Spleen (tissue), 11 donors: ENCODE data around the gene RAD51B. TPM values are rescaled to one million over a fixed set of nuclear protein-coding genes. Genes with fewer than 3 reads are reported as not detected.

Experiments
- DNase-seq: peaks from one replicate; pipeline ENCODE4 v3.0.0-alpha.2; 2020
- H3K27ac ChIP-seq, 8 donors: fragments of 200-600 bp; sonication (generic) in 7 of 8; 1 replicate in 4 of 8; 2 replicates in 4 of 8; pipeline versions ENCODE4 v1.5.0 to v1.8.0; 2016 to 2021; ENCODE audit warnings: inconsistent platforms in 4 of 8, mild to moderate bottlenecking in 4 of 8, moderate library complexity in 1 of 8
- H3K27me3 ChIP-seq, 7 donors: fragments of 200-600 bp; sonication (generic) in 6 of 7; replicated peaks in 1 of 7; 1 replicate in 4 of 7; 2 replicates in 3 of 7; pipeline versions ENCODE4 v1.5.0 to v1.8.0; 2016 to 2021; ENCODE audit warnings: inconsistent platforms in 3 of 7, mild to moderate bottlenecking in 1 of 7
- H3K36me3 ChIP-seq, 6 donors: fragments of 200-600 bp; sonication (generic) in 5 of 6; 1 replicate in 4 of 6; 2 replicates in 2 of 6; pipeline versions ENCODE4 v1.5.0 to v1.8.0; 2016 to 2021; ENCODE audit warnings: inconsistent platforms in 2 of 6
- H3K4me1 ChIP-seq, 6 donors: fragments of 200-600 bp; sonication (generic) in 5 of 6; 1 replicate in 3 of 6; 2 replicates in 3 of 6; pipeline versions ENCODE4 v1.5.0 to v1.8.0; 2016 to 2021; ENCODE audit warnings: inconsistent platforms in 3 of 6
- H3K4me3 ChIP-seq, 8 donors: fragments of 200-600 bp; sonication (generic) in 7 of 8; 1 replicate in 4 of 8; 2 replicates in 4 of 8; pipeline versions ENCODE4 v1.5.0 to v1.8.0; 2016 to 2021; ENCODE audit warnings: inconsistent platforms in 4 of 8, mild to moderate bottlenecking in 4 of 8, moderate library complexity in 2 of 8
- H3K9me3 ChIP-seq, 8 donors: fragments of 200-600 bp; sonication (generic) in 7 of 8; 1 replicate in 4 of 8; 2 replicates in 4 of 8; pipeline versions ENCODE4 v1.5.0 to v1.8.0; 2016 to 2021; ENCODE audit warnings: inconsistent platforms in 4 of 8
- CTCF ChIP-seq, 11 experiments: fragments of 200-600 bp in 7 of 11; fragments of 450-650 bp in 4 of 11; sonication (generic) in 4 of 11; IDR thresholded peaks in 8 of 11; conservative IDR thresholded peaks in 3 of 11; 1 replicate in 7 of 11; 2 replicates in 4 of 11; pipeline versions ENCODE4 v1.4.0 to v1.8.0; 2016 to 2021; ENCODE audit warnings: antibody characterized with exemption in 11 of 11, inconsistent platforms in 4 of 11, mild to moderate bottlenecking in 1 of 11
- POLR2A ChIP-seq, 3 donors: fragments of 450-650 bp; IDR thresholded peaks; one replicate each; pipeline ENCODE4 v1.5.1; 2017; ENCODE audit warnings: antibody characterized with exemption in 3 of 3, mild to moderate bottlenecking in 1 of 3
- POLR2AphosphoS5 ChIP-seq, 3 donors: sonication (generic); formaldehyde crosslinking; IDR thresholded peaks; one replicate each; pipeline ENCODE4 v1.5.1; 2017; ENCODE audit warnings: antibody characterized with exemption in 3 of 3
- WGBS, 5 donors: extraction: QIAGEN DNeasy Blood & Tissue Kit in 3 of 5; methylation state at CpG; one replicate each; pipeline versions ENCODE4 v1.1.5 to v1.1.7; 2013 to 2018; 5-methylcytosine and 5-hydroxymethylcytosine counted together
- intact Hi-C: fragments of 100-400 bp; cut with DNase I; formaldehyde crosslinking; loops from one replicate; pipeline ENCODE4 v1.15.0; 2023; ENCODE audit warnings: low total_unique reads
- polyA plus RNA-seq, 3 donors: library from polyadenylated mRNA; stranded (reverse); fragments of 200-250 nt; gene quantifications; one replicate each; pipeline ENCODE4 v1.2.1, GENCODE V29; 2013
- total RNA-seq, 7 donors: library from RNA; depleted of rRNA in 3 of 7; stranded (reverse); fragments of >200 nt in 3 of 7; fragmentation: NEBNext Ultra II Directional in 4 of 7; extraction: Animal tissue kit (Norgen Biotek cat#: 25700) in 4 of 7; gene quantifications; one replicate each; pipeline versions ENCODE4 v1.1.0 to v1.2.1, GENCODE V29; 2016 to 2021
- donor health status: healthy with polysubstance abuse.
- donor health status: DM: no; HTN: no; CAD: no; lungs with moderate emphysema.
- donor health status: DM: no; HTN: no; CAD: no.
- donor health status: Bipolar disorder and iron deficiency.
- donor health status: healthy.
- donor health status: DM: no; HTN: no; CAD: no.
- donor health status: DM: yes; HTN: yes; CAD: no.

Gene RAD51B
- total and polyA plus RNA-seq, 10 donors = 4.2 to 43.7 (median 29.8) TPM

- no peak overlapping the region for H3K27ac ChIP-seq
- no peaks in the 10 kb centered on the region for H3K36me3 ChIP-seq
- TF ChIP-seq CTCF (IDR thresholded peaks at IDR 0.05 in 8 of 11, conservative IDR thresholded peaks at IDR 0.05 in 3 of 11) (no peak), POLR2AphosphoS5 (IDR thresholded peaks at IDR 0.05) (no peak), POLR2A (IDR thresholded peaks at IDR 0.05) (no peak)
- H3K9me3 ChIP-seq = no peaks in the 10 kb centered on the region
- peaks cover 0 to 55% (median 20%) of the 10 kb centered on the region in 6 donors for H3K4me1 ChIP-seq
- no peaks in the 10 kb centered on the region for H3K27me3 ChIP-seq
- no peak overlapping the region for H3K4me3 ChIP-seq
- no peak for DNase-seq
- 71 to 93% (median 87%) methylated on average over 1 of the region's 1 CpG; no CpG with 5 or more reads in 1 of the 5 donors for WGBS, 5 donors
- intact Hi-C loops = no loop called here
These were observed 836.3 kb downstream of the RAD51B start for GRCh38 chr14:68655911-68656316.

GRCh38 chr14:68656452-68656851, 836.9 kb downstream of the RAD51B start:
- intact Hi-C loops = no loop called here
- Histone ChIP-seq H3K36me3 (no peaks in the 10 kb centered on the region), H3K4me1 (peaks cover 0 to 60% (median 23%) of the 10 kb centered on the region in 6 donors), H3K27ac (no peak overlapping the region), H3K4me3 (no peak overlapping the region), H3K27me3 (no peaks in the 10 kb centered on the region), H3K9me3 (no peaks in the 10 kb centered on the region)
- no peak for TF ChIP-seq CTCF (IDR thresholded peaks at IDR 0.05 in 8 of 11, conservative IDR thresholded peaks at IDR 0.05 in 3 of 11)
- no peak for TF ChIP-seq POLR2AphosphoS5 (IDR thresholded peaks at IDR 0.05)
- TF ChIP-seq POLR2A (IDR thresholded peaks at IDR 0.05) = no peak
- DNase-seq = no peak
- 95 to 100% (median 96%) methylated on average over 1 to 8 of the region's 8 CpGs for WGBS, 5 donors

DNA sequence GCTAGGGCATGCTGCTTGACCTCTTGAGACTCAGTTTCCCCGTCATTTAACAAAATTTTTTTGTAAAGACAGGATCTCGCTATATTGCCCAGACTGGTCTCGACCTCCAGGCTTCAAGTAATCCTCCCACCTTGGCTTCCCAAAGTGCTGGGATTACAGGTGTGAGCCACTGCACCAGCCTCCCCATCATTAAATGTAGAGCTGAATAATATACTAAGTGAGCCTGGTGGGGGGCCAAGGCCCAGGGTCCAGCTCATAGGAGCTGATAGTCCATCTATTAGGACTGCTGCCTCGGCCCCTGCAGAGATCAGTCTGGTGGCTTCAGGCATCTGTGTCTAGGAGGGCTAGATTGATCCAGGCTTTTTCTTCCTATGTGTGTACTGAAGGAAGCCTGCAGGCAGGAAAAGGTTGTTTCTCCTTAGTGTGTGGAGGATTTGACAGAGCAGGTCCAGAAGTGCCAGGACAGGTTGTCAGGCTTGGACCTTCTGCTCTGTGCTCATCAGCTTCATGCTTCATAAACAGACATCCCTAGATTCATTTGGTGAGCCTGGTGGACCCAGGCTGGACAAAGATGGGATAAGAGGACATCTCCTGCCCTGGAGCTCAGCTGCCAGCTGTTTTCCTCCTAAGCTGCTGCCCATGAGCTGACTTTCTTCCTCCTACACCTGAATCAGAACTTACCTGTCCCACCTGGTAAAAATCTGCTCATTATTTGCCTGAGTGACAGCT, 837.9 kb downstream of the RAD51B start:
- no peaks in the 10 kb centered on the region for H3K9me3 ChIP-seq
- no peak for DNase-seq
- H3K27ac ChIP-seq = peak overlapping the region in 3 of 8 donors; percentile 47 to 69 (median 48)
- intact Hi-C loops = no loop called here
- H3K36me3 ChIP-seq = no peaks in the 10 kb centered on the region
- 93 to 99% (median 97%) methylated on average over 4 of the region's 4 CpGs for WGBS, 5 donors
- TF ChIP-seq POLR2AphosphoS5 (IDR thresholded peaks at IDR 0.05) (no peak), CTCF (IDR thresholded peaks at IDR 0.05 in 8 of 11, conservative IDR thresholded peaks at IDR 0.05 in 3 of 11) (no peak)
- peaks cover 0 to 63% (median 25%) of the 10 kb centered on the region in 6 donors for H3K4me1 ChIP-seq
- no peak overlapping the region for H3K4me3 ChIP-seq
- no peaks in the 10 kb centered on the region for H3K27me3 ChIP-seq

GRCh38 chr14:68658029-68658509, 838.5 kb downstream of the RAD51B start:
- H3K4me1 ChIP-seq = peaks cover 2 to 69% (median 26%) of the 10 kb centered on the region in 6 donors
- intact Hi-C loops = no loop called here

More at GRCh38 chr14:68658029-68658509, 838.5 kb downstream of the RAD51B start:
- H3K27ac ChIP-seq = peak overlapping the region in 6 of 8 donors; percentile 13 to 69 (median 48)
- no peak overlapping the region for H3K4me3 ChIP-seq
- 79 to 96% (median 86%) methylated on average over 5 to 8 of the region's 8 CpGs for WGBS, 5 donors
- H3K36me3 ChIP-seq = no peaks in the 10 kb centered on the region
- H3K27me3 ChIP-seq = no peaks in the 10 kb centered on the region
- TF ChIP-seq CTCF (IDR thresholded peaks at IDR 0.05 in 8 of 11, conservative IDR thresholded peaks at IDR 0.05 in 3 of 11) (no peak), POLR2A (IDR thresholded peaks at IDR 0.05) (no peak), POLR2AphosphoS5 (IDR thresholded peaks at IDR 0.05) (no peak)
- DNase-seq = no peak
- H3K9me3 ChIP-seq = no peaks in the 10 kb centered on the region
